CD14-positive monocyte (primary cell): Measurements from ENCODE around the gene DGAT2L6. TPM values are rescaled to one million over a fixed set of nuclear protein-coding genes. Genes with fewer than 3 reads are reported as not detected.

ENCODE experiments used
- DNase-seq, 3 donors: peaks; one replicate each; pipeline ENCODE4 v3.0.0-alpha.2; 2011 to 2022
- H2AFZ ChIP-seq: 2 replicates; pipeline ENCODE4 v1.6.0; 2012; ENCODE audit warnings: mild to moderate bottlenecking, low read depth, low read length, inconsistent platforms; ENCODE audit not compliant: insufficient read depth, poor library complexity, severe bottlenecking
- H3K27ac ChIP-seq, 2 donors: 1 replicate in 1 of 2; 2 replicates in 1 of 2; pipeline ENCODE4 v1.5.1; 2012 to 2013; ENCODE audit warnings: low read length in 2 of 2, control low read depth in 1 of 2, inconsistent platforms in 1 of 2, low read depth in 1 of 2, mild to moderate bottlenecking in 1 of 2
- H3K27me3 ChIP-seq, 2 donors: one replicate each; pipeline versions ENCODE4 v1.6.0 to v1.6.1; 2011 to 2013; ENCODE audit warnings: low read length in 2 of 2; ENCODE audit not compliant: control insufficient read depth in 2 of 2, insufficient read depth in 2 of 2
- H3K36me3 ChIP-seq, 2 donors: replicated peaks in 1 of 2; 1 replicate in 1 of 2; 2 replicates in 1 of 2; pipeline versions ENCODE4 v1.5.1 to v1.6.1; 2012 to 2013; ENCODE audit warnings: low read length in 2 of 2, control low read depth in 1 of 2, inconsistent platforms in 1 of 2, mild to moderate bottlenecking in 1 of 2; ENCODE audit not compliant: insufficient read depth in 2 of 2, control insufficient read depth in 1 of 2
- H3K4me1 ChIP-seq, 2 donors: 1 replicate in 1 of 2; 2 replicates in 1 of 2; pipeline versions ENCODE4 v1.5.1 to v1.6.1; 2012 to 2013; ENCODE audit warnings: low read length in 2 of 2, control low read depth in 1 of 2, inconsistent platforms in 1 of 2, mild to moderate bottlenecking in 1 of 2, moderate library complexity in 1 of 2; ENCODE audit not compliant: insufficient read depth in 2 of 2, control insufficient read depth in 1 of 2
- H3K4me2 ChIP-seq: replicated peaks from 2 replicates; pipeline ENCODE3; 2012; ENCODE audit warnings: low read length, moderate library complexity, mild to moderate bottlenecking; ENCODE audit not compliant: poor library complexity, severe bottlenecking; ENCODE audit errors: extremely low read depth
- H3K4me3 ChIP-seq, 3 experiments: fragments of 200-600 bp in 1 of 3; sonication (generic) in 1 of 3; replicated peaks in 1 of 3; 1 replicate in 2 of 3; 2 replicates in 1 of 3; pipeline ENCODE4 v1.5.1; 2011 to 2013; ENCODE audit warnings: low read length in 3 of 3, mild to moderate bottlenecking in 3 of 3, control low read depth in 2 of 3, low read depth in 2 of 3, inconsistent platforms in 1 of 3, moderate library complexity in 1 of 3
- H3K79me2 ChIP-seq: 2 replicates; pipeline ENCODE4 v1.6.0; 2012; ENCODE audit warnings: mild to moderate bottlenecking, control low read depth, inconsistent platforms, low read length, moderate library complexity; ENCODE audit not compliant: insufficient read depth
- H3K9ac ChIP-seq: 2 replicates; pipeline ENCODE4 v1.6.0; 2017; ENCODE audit warnings: low read length, mild to moderate bottlenecking; ENCODE audit not compliant: insufficient read depth, poor library complexity, severe bottlenecking
- H3K9me3 ChIP-seq, 2 donors: replicated peaks in 1 of 2; 1 replicate in 1 of 2; 2 replicates in 1 of 2; pipeline versions ENCODE4 v1.5.1 to v1.6.1; 2012 to 2013; ENCODE audit warnings: low read length in 2 of 2, control low read depth in 1 of 2; ENCODE audit not compliant: control insufficient read depth in 1 of 2, insufficient read depth in 1 of 2
- H4K20me1 ChIP-seq: 2 replicates; pipeline ENCODE4 v1.6.0; 2012; ENCODE audit warnings: mild to moderate bottlenecking, low read length, control low read depth, moderate library complexity; ENCODE audit not compliant: insufficient read depth
- H3K27ac Mint-ChIP-seq, 7 donors: one replicate each; pipeline ENCODE4 v1.8.0; 2020; ENCODE audit warnings: mild to moderate bottlenecking in 7 of 7, mixed read lengths in 7 of 7, moderate library complexity in 6 of 7, inconsistent platforms in 2 of 7
- H3K27me3 Mint-ChIP-seq, 3 donors: one replicate each; pipeline ENCODE4 v1.8.0; 2021 to 2022; ENCODE audit warnings: low read depth in 3 of 3, mild to moderate bottlenecking in 3 of 3, mixed read lengths in 3 of 3, moderate library complexity in 3 of 3, inconsistent platforms in 1 of 3
- H3K36me3 Mint-ChIP-seq, 2 donors: one replicate each; pipeline ENCODE4 v1.8.0; 2020; ENCODE audit warnings: mixed read lengths in 2 of 2, inconsistent platforms in 1 of 2, mild to moderate bottlenecking in 1 of 2
- H3K4me1 Mint-ChIP-seq: one replicate; pipeline ENCODE4 v1.8.0; 2020; ENCODE audit warnings: mild to moderate bottlenecking, mixed read lengths
- H3K4me3 Mint-ChIP-seq, 2 donors: one replicate each; pipeline ENCODE4 v1.8.0; 2020; ENCODE audit warnings: mild to moderate bottlenecking in 2 of 2, mixed read lengths in 2 of 2, moderate library complexity in 1 of 2
- H3K9me3 Mint-ChIP-seq, 7 donors: one replicate each; pipeline ENCODE4 v1.8.0; 2020 to 2022; ENCODE audit warnings: mixed read lengths in 7 of 7, mild to moderate bottlenecking in 6 of 7, moderate library complexity in 6 of 7, inconsistent platforms in 2 of 7
- CTCF ChIP-seq: fragments of 200-600 bp; IDR thresholded peaks from one replicate; pipeline ENCODE4 v1.8.0; 2022; ENCODE audit warnings: antibody characterized with exemption, mild to moderate bottlenecking
- whole genome bisulfite sequencing: methylation state at CpG from one replicate; pipeline ENCODE4 v1.1.5; 2013; ENCODE audit warnings: missing lambda C conversion rate; ENCODE audit not compliant: insufficient coverage; 5-methylcytosine and 5-hydroxymethylcytosine counted together
- intact Hi-C, 2 donors: fragments of 100-400 bp; cut with micrococcal nuclease; formaldehyde crosslinking; loops; one replicate each; pipeline versions ENCODE4 v1.15.0 to v1.15.1; 2023
- polyA plus RNA-seq, 3 donors: library from polyadenylated mRNA; depleted of rRNA in 1 of 3; unstranded in 2 of 3; stranded (reverse) in 1 of 3; fragments of 300-500 nt in 2 of 3; fragments of >200 nt in 1 of 3; fragmentation: Illumina TruSeq in 2 of 3; gene quantifications; 1 replicate in 2 of 3; 2 replicates in 1 of 3; pipeline ENCODE4 v1.2.3, GENCODE V29; 2012 to 2021
- small RNA-seq: library from RNA; depleted of rRNA; stranded (forward); fragments of <200 nt; gene quantifications from one replicate; pipeline ENCODE3, GENCODE V24; 2012; ENCODE audit warnings: low read depth; ENCODE audit not compliant: insufficient read length

The DGAT2L6 gene
- polyA plus RNA-seq, 3 donors: not detected

DNA sequence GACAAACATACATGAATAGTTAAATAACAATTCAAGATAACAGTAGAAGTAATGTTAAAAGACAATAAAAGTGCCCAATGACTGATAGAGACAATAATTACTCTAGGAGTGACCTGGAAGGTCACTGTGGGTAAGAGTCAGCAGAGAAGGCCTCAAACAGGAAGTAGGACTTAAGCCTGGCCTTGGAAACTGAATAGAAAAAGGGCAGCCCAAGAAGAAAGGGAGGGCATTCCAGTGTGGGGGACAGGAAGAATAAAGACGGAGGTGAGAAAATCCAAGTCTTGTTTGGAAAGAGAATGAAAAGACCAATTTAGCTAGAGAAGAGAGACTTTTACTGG, 76.7 kb downstream of the DGAT2L6 start:
- no peaks in the 10 kb centered on the region for H3K36me3 Mint-ChIP-seq
- no peak overlapping the region for H2AFZ ChIP-seq

DNA sequence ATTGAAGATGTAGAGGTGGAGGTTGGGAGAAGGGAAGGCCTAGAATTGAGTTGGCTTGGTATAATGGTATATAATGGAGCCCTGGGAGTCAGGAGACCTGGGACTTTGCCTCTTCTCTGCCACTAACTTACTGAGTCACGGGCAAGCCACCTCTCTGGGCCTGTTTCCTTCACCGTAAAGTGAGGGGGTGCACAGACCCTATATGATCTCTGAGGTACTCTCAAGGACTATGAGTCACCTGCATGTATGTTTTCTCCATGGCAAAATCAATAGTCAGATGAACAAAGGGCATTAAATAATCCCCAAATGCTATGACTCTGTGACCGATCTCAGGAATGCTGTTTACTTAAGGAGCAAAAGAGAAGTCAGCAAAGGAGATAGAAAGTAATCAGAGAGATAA, 77.6 kb downstream of the DGAT2L6 start:
- Histone ChIP-seq H3K4me3 (no peak overlapping the region), H3K4me2 (no peak overlapping the region), H3K9ac (no peak overlapping the region), H2AFZ (no peak overlapping the region), H4K20me1 (no peaks in the 10 kb centered on the region), H3K27me3 (peaks cover 0 to 2% of the 10 kb centered on the region in 2 donors), H3K79me2 (no peaks in the 10 kb centered on the region), H3K27ac (no peak overlapping the region), H3K4me1 (no peaks in the 10 kb centered on the region), H3K9me3 (no peaks in the 10 kb centered on the region), H3K36me3 (no peaks in the 10 kb centered on the region)
- H3K4me1 Mint-ChIP-seq: no peaks in the 10 kb centered on the region
- peaks cover 0 to 5% (median 2%) of the 10 kb centered on the region in 3 donors for H3K27me3 Mint-ChIP-seq
- H3K27ac Mint-ChIP-seq: no peak overlapping the region
- no CpG with 5 or more reads among the region's 3 CpGs for WGBS
- no peak for DNase-seq
- H3K9me3 Mint-ChIP-seq: peaks cover 0 to 2% (median 0%) of the 10 kb centered on the region in 7 donors
- no peak for TF ChIP-seq CTCF
- H3K36me3 Mint-ChIP-seq: no peaks in the 10 kb centered on the region
- intact Hi-C loops: no loop called here
- no peak overlapping the region for H3K4me3 Mint-ChIP-seq

More for the DNA sequence above, 76.7 kb downstream of the DGAT2L6 start:
- Mint-ChIP-seq H3K27me3 (peaks cover 0 to 4% (median 2%) of the 10 kb centered on the region in 3 donors), H3K9me3 (peaks cover 0 to 2% (median 0%) of the 10 kb centered on the region in 7 donors), H3K4me3 (no peak overlapping the region), H3K4me1 (no peaks in the 10 kb centered on the region), H3K27ac (no peak overlapping the region)
- TF ChIP-seq CTCF: no peak
- H3K9me3 ChIP-seq: no peaks in the 10 kb centered on the region
- no peak overlapping the region for H3K4me2 ChIP-seq
- no peaks in the 10 kb centered on the region for H3K4me1 ChIP-seq
- H4K20me1 ChIP-seq: no peaks in the 10 kb centered on the region
- H3K4me3 ChIP-seq: no peak overlapping the region
- H3K27me3 ChIP-seq: peaks cover 0 to 2% of the 10 kb centered on the region in 2 donors
- no peak overlapping the region for H3K9ac ChIP-seq
- no peaks in the 10 kb centered on the region for H3K36me3 ChIP-seq
- no CpG with 5 or more reads among the region's 1 CpG for WGBS
- H3K27ac ChIP-seq: no peak overlapping the region
- no peaks in the 10 kb centered on the region for H3K79me2 ChIP-seq
- intact Hi-C loops: no loop called here
- DNase-seq: no peak

Small RNA genes within 50 kb of the gene (small RNA-seq; reads per million reads assigned to genes)
- not detected for gene RNA5SP507

Other genes starting within 250 kb of the DGAT2L6 start
- not detected for gene AWAT2, start 127.5 kb upstream of the DGAT2L6 start, polyA plus RNA-seq
- gene OTUD6A, start 115.0 kb upstream of the DGAT2L6 start, polyA plus RNA-seq: not detected
- 10 to 100 TPM; 55.7 to 60.4 (median 56.8) TPM for gene IGBP1, start 44.0 kb upstream of the DGAT2L6 start, polyA plus RNA-seq
- gene AWAT1, start 57.2 kb downstream of the DGAT2L6 start, polyA plus RNA-seq: not detected
- under 1 TPM in 1 of 3 donors, not detected in 2; 0.36 TPM for gene P2RY4, start 82.7 kb downstream of the DGAT2L6 start, polyA plus RNA-seq
- gene ARR3, start 90.9 kb downstream of the DGAT2L6 start, polyA plus RNA-seq: not detected
- gene RAB41, start 104.7 kb downstream of the DGAT2L6 start, polyA plus RNA-seq: not detected
- 10 to 100 TPM; 16.9 to 18.9 (median 17.4) TPM for gene PDZD11, start 112.4 kb downstream of the DGAT2L6 start, polyA plus RNA-seq
- under 1 TPM in 1 of 3 donors, not detected in 2; 0.03 TPM for gene KIF4A, start 112.6 kb downstream of the DGAT2L6 start, polyA plus RNA-seq
- not detected for gene GDPD2, start 245.8 kb downstream of the DGAT2L6 start, polyA plus RNA-seq